ENCODE data around the gene N4BP3. TPM values are rescaled to one million over a fixed set of nuclear protein-coding genes. Genes with fewer than 3 reads are reported as not detected.
A peak's percentile ranks its signal among the peaks of the same experiment; 100 is the strongest.

The N4BP3 gene
- total and polyA plus RNA-seq, 2 of the 13 experiments (the other 11 are each of a cell fraction or from before 2014, with no cell fraction given) = 0.13 TPM; not detected in 1

DNA sequence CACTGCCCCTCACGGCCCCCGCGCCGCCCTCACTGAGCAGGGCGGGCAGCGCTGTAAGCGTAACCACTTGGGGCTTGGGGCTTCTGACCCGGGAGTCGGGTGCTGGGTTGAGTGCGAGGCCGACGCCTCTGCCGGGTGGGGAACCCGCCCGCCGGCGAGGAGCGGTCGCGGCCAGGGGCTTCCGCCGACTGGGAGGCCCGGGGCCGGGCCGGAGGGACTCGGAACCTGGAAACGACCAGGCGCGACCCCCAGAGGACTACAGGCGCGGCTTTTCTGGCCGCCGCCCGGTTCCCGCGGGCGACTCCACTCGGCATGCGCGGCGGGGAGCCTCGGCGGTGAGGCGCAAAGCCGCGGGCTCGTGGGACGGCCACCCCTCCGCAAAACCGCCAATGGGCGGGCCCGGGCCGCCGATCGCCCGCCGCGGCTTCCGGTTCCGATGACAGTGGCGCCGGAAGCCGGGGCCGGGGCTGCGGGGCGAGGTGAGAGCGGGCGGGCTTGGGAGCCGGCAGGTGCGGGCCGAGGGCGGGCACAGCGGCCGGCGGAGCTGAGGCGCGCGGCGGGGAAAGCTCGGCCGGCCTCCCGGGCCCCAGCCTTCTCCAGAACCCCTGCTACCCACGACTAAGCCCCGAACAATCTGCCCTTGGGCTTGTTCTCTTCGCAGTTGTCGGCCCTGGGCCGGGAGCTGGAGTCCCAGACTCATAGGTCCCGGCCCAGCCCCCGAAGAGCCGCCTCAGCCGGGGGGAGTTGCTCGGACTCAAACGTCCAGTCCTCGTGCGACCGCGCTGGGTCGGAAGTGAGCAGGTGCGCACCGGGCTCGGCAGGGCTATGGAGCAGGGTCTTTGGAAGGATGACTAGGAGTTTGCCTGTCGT lies 17.5 kb downstream of the N4BP3 start, which contains the start of gene RMND5B (continued):
- TF ChIP-seq, protein P1, sequence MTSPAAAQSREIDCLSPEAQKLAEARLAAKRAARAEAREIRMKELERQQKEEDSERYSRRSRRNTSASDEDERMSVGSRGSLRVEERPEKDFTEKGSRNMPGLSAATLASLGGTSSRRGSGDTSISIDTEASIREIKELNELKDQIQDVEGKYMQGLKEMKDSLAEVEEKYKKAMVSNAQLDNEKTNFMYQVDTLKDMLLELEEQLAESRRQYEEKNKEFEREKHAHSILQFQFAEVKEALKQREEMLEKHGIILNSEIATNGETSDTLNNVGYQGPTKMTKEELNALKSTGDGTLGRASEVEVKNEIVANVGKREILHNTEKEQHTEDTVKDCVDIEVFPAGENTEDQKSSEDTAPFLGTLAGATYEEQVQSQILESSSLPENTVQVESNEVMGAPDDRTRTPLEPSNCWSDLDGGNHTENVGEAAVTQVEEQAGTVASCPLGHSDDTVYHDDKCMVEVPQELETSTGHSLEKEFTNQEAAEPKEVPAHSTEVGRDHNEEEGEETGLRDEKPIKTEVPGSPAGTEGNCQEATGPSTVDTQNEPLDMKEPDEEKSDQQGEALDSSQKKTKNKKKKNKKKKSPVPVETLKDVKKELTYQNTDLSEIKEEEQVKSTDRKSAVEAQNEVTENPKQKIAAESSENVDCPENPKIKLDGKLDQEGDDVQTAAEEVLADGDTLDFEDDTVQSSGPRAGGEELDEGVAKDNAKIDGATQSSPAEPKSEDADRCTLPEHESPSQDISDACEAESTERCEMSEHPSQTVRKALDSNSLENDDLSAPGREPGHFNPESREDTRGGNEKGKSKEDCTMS (CRISPR knock-in tag; conservative IDR thresholded peaks at IDR 0.05) = no peak
- TF ChIP-seq ZNF431 (CRISPR knock-in tag; IDR thresholded peaks at IDR 0.05; ENCODE audit: borderline replicate concordance, low read depth) (peak; percentile 85; the same call in 1 of the 2 replicates), ZNF672 (CRISPR knock-in tag; IDR thresholded peaks at IDR 0.05) (no peak), GABPA (IDR thresholded peaks at IDR 0.05; ENCODE audit: low read depth, low read length) (peak; percentile 91), GABPA (CRISPR knock-in tag; IDR thresholded peaks at IDR 0.05; ENCODE audit: low read depth) (peak; percentile 81), PPARG (CRISPR knock-in tag; conservative IDR thresholded peaks at IDR 0.05) (0 out of 2 replicates have a peak, but pooled peaks have one; percentile 15), MZF1 (CRISPR knock-in tag; IDR thresholded peaks at IDR 0.05; ENCODE audit: borderline replicate concordance) (no peak), ZNF317 (CRISPR knock-in tag; IDR thresholded peaks at IDR 0.05) (no peak), SP4 (CRISPR knock-in tag; IDR thresholded peaks at IDR 0.05) (no peak), MED1 (CRISPR knock-in tag; IDR thresholded peaks at IDR 0.05) (peak; percentile 68), ESRRA (CRISPR knock-in tag; IDR thresholded peaks at IDR 0.05; ENCODE audit: low read depth) (no peak; the same call in 1 of the 2 replicates), ZNF562 (CRISPR knock-in tag; IDR thresholded peaks at IDR 0.05; ENCODE audit: borderline replicate concordance) (no peak)
- TF ChIP-seq, protein P2, sequence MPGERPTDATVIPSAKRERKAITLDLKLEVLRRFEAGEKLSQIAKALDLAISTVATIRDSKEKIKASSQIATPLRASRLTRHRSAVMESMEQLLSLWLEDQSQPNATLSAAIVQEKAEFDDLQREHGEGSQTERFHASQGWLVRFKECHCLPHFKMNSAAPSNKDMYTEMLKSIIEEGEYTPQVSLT (CRISPR knock-in tag; IDR thresholded peaks at IDR 0.05; ENCODE audit: borderline replicate concordance, low read depth) = no peak; the same call in 1 of the 2 replicates
- TF ChIP-seq, protein P3, sequence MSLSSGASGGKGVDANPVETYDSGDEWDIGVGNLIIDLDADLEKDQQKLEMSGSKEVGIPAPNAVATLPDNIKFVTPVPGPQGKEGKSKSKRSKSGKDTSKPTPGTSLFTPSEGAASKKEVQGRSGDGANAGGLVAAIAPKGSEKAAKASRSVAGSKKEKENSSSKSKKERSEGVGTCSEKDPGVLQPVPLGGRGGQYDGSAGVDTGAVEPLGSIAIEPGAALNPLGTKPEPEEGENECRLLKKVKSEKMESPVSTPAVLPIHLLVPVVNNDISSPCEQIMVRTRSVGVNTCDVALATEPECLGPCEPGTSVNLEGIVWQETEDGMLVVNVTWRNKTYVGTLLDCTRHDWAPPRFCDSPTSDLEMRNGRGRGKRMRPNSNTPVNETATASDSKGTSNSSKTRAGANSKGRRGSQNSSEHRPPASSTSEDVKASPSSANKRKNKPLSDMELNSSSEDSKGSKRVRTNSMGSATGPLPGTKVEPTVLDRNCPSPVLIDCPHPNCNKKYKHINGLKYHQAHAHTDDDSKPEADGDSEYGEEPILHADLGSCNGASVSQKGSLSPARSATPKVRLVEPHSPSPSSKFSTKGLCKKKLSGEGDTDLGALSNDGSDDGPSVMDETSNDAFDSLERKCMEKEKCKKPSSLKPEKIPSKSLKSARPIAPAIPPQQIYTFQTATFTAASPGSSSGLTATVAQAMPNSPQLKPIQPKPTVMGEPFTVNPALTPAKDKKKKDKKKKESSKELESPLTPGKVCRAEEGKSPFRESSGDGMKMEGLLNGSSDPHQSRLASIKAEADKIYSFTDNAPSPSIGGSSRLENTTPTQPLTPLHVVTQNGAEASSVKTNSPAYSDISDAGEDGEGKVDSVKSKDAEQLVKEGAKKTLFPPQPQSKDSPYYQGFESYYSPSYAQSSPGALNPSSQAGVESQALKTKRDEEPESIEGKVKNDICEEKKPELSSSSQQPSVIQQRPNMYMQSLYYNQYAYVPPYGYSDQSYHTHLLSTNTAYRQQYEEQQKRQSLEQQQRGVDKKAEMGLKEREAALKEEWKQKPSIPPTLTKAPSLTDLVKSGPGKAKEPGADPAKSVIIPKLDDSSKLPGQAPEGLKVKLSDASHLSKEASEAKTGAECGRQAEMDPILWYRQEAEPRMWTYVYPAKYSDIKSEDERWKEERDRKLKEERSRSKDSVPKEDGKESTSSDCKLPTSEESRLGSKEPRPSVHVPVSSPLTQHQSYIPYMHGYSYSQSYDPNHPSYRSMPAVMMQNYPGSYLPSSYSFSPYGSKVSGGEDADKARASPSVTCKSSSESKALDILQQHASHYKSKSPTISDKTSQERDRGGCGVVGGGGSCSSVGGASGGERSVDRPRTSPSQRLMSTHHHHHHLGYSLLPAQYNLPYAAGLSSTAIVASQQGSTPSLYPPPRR (CRISPR knock-in tag; IDR thresholded peaks at IDR 0.05; ENCODE audit: borderline replicate concordance) = 0 out of 2 replicates have a peak, but pooled peaks have one; percentile 15
- TF ChIP-seq, protein P4, sequence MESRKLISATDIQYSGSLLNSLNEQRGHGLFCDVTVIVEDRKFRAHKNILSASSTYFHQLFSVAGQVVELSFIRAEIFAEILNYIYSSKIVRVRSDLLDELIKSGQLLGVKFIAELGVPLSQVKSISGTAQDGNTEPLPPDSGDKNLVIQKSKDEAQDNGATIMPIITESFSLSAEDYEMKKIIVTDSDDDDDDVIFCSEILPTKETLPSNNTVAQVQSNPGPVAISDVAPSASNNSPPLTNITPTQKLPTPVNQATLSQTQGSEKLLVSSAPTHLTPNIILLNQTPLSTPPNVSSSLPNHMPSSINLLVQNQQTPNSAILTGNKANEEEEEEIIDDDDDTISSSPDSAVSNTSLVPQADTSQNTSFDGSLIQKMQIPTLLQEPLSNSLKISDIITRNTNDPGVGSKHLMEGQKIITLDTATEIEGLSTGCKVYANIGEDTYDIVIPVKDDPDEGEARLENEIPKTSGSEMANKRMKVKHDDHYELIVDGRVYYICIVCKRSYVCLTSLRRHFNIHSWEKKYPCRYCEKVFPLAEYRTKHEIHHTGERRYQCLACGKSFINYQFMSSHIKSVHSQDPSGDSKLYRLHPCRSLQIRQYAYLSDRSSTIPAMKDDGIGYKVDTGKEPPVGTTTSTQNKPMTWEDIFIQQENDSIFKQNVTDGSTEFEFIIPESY (CRISPR knock-in tag; IDR thresholded peaks at IDR 0.05) = no peak
